Heart right ventricle (tissue), 16 donors: ENCODE measurements around the gene SPTBN1. TPM values are rescaled to one million over a fixed set of nuclear protein-coding genes. Genes with fewer than 3 reads are reported as not detected.

Experiments
- ATAC-seq, 8 donors: fragments of 200-7000 bp; cut with Tn5 transposase; one replicate each; pipeline ENCODE4 v1.9.1; 2020; ENCODE audit warnings: mild to moderate bottlenecking in 8 of 8, moderate library complexity in 8 of 8, moderate number of reproducible peaks in 1 of 8
- DNase-seq, 2 donors: peaks; one replicate each; pipeline ENCODE4 v3.0.0-alpha.2; 2020
- H3K27ac ChIP-seq, 10 donors: fragments of 200-600 bp; sonication (generic) in 2 of 10; one replicate each; pipeline versions ENCODE4 v1.5.0 to v1.8.0; 2020 to 2022; ENCODE audit warnings: mild to moderate bottlenecking in 3 of 10
- H3K27me3 ChIP-seq, 7 donors: fragments of 200-600 bp; one replicate each; pipeline ENCODE4 v1.8.0; 2021 to 2022; ENCODE audit warnings: mild to moderate bottlenecking in 2 of 7
- H3K36me3 ChIP-seq, 9 donors: fragments of 200-600 bp; sonication (generic) in 1 of 9; one replicate each; pipeline versions ENCODE4 v1.5.0 to v1.8.0; 2020 to 2022; ENCODE audit warnings: mild to moderate bottlenecking in 2 of 9
- H3K4me1 ChIP-seq, 9 donors: fragments of 200-600 bp; sonication (generic) in 1 of 9; one replicate each; pipeline versions ENCODE4 v1.5.0 to v1.8.0; 2020 to 2022; ENCODE audit warnings: mild to moderate bottlenecking in 4 of 9
- H3K4me3 ChIP-seq, 10 donors: fragments of 200-600 bp; sonication (generic) in 2 of 10; one replicate each; pipeline versions ENCODE4 v1.5.0 to v1.8.0; 2020 to 2022; ENCODE audit warnings: mild to moderate bottlenecking in 7 of 10, moderate library complexity in 2 of 10
- H3K9me3 ChIP-seq, 11 donors: fragments of 200-600 bp in 10 of 11; sonication (generic) in 2 of 11; one replicate each; pipeline versions ENCODE4 v1.5.0 to v1.8.0; 2013 to 2022; ENCODE audit warnings: mild to moderate bottlenecking in 2 of 11, control low read depth in 1 of 11, moderate library complexity in 1 of 11
- WGBS, 2 donors: extraction: QIAGEN DNeasy Blood & Tissue Kit; methylation state at CpG; one replicate each; pipeline ENCODE4 v1.1.7; 2013; ENCODE audit warnings: inconsistent platforms in 1 of 2; 5-methylcytosine and 5-hydroxymethylcytosine counted together
- intact Hi-C, 10 donors: fragments of 100-400 bp; cut with DNase I; formaldehyde crosslinking; loops; one replicate each; pipeline versions ENCODE4 v1.11.1 to v1.14.2; 2022
- polyA plus RNA-seq, 2 donors: library from polyadenylated mRNA; stranded (reverse); fragments of 200-250 nt; gene quantifications; one replicate each; pipeline ENCODE4 v1.2.3, GENCODE V29; 2013
- total RNA-seq, 10 donors: library from RNA; stranded (reverse); fragmentation: NEBNext Ultra II Directional in 3 of 10; extraction: Animal tissue kit (Norgen Biotek cat#: 25700) in 3 of 10; gene quantifications; one replicate each; pipeline versions ENCODE4 v1.2.1 to v1.2.4, GENCODE V29; 2021 to 2023
- TF ChIP-seq, protein P1 (sequence below), 9 donors: fragments of 200-600 bp; sonication (generic) in 2 of 9; IDR thresholded peaks; one replicate each; pipeline versions ENCODE4 v1.5.0 to v1.8.0; 2021 to 2022; ENCODE audit warnings: antibody characterized with exemption in 9 of 9, mild to moderate bottlenecking in 5 of 9, moderate library complexity in 1 of 9
- donor health status: Arrhythmogenic right ventricular cardiomyopathy.
- donor health status: ischemic (EF 13 %, LVEDD 7.1; RV severe dilation, severe dysfunction).
- donor health status: healthy with polysubstance abuse.
- donor health status: DM: no; HTN: yes; CAD: no.
- donor health status: DM: no; HTN: no; CAD: no.
- donor health status: ischemic (EF 25% LVEDD 6.9; RV normal size, moderate dysfunction).
- donor health status: ischemic (EF 25% LVEDD 5.7; RV mildly dilated, moderate dysfunction).
- donor health status: healthy.
- donor health status: DM: yes; HTN: yes; CAD: no.
- donor health status: Ischemic cardiomyopathy.
- donor health status: ischemic (EF 35%, LVEDD 5.7; RV mildly dilated, moderate dysfunction).
- donor health status: nonischemic (EF 11% LVEDD 7.7; RV severe dilation, severe dysfunction).
- donor health status: DM: yes; HTN: yes; CAD: no.
- donor health status: PGD.
- donor health status: ischemic (EF 29% LVEDD 5.4; RV normal size, mild dysfunction).
- donor health status: nonischemic (EF 23%, LVEDD 6.1; RV moderate dilation, normal function).

SPTBN1 gene
- total and polyA plus RNA-seq, 12 donors: 91.1 to 643 (median 494) TPM

DNA sequence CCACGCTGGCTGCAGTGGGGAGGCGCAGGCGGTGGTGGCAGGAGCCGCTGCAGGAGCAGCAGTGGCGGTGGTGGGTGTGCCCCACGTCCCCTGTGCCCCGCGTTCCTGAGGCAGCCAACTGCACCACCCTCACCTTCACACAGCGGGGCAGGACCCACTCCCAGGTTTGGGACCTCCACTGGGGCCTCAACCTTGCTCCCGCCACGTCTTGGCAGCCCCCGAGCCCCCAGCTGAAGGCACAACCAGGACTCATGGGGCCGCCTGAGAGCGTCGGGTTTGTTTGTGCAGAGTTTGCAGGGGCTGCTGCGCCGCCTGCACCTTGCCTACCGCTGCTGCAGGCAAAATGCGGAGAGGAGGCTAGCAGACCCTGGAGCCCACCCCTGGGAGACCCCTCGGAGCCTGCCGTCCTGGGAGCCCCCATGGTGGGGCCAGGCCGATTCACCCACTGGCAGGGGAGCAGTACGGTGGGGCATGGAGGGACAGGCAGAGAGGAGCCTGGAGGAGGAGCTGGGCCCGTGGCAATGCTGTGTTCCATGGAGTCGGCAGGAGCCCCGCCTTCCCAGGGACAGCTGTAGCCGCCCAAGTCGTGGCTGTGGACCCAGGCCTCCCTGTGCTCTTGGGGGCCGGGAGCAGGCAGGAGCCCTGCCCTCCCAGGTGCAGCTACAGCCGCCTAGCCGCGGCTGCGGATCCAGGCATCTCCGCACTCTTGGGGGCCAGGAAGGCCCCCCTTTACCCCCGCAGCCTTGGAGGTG is 252.6 kb downstream of the SPTBN1 start:
- Histone ChIP-seq H3K4me3 (peak overlapping the region; percentile 16 to 58 (median 56)), H3K36me3 (no peaks in the 10 kb centered on the region), H3K9me3 (no peaks in the 10 kb centered on the region), H3K27me3 (peaks cover 0 to 25% (median 0%) of the 10 kb centered on the region in 7 donors), H3K4me1 (peaks cover 0 to 15% (median 7%) of the 10 kb centered on the region in 9 donors), H3K27ac (peak overlapping the region in 4 of 10 donors; percentile 8 to 27 (median 24))
- 18 to 26% methylated on average over 29 to 35 of the region's 35 CpGs for WGBS, 2 donors
- intact Hi-C loops: loop anchor here in 8 of 10 donors (5.0 to 10.0 kb wide), 9 partner anchors 184 to 604 kb away; partner anchors contain the start of gene ACYP2 (in 1 of the 8)
- DNase-seq (peak; percentile 22 to 51), ATAC-seq (peak; percentile 68 to 90 (median 78))
- TF ChIP-seq, protein P1, sequence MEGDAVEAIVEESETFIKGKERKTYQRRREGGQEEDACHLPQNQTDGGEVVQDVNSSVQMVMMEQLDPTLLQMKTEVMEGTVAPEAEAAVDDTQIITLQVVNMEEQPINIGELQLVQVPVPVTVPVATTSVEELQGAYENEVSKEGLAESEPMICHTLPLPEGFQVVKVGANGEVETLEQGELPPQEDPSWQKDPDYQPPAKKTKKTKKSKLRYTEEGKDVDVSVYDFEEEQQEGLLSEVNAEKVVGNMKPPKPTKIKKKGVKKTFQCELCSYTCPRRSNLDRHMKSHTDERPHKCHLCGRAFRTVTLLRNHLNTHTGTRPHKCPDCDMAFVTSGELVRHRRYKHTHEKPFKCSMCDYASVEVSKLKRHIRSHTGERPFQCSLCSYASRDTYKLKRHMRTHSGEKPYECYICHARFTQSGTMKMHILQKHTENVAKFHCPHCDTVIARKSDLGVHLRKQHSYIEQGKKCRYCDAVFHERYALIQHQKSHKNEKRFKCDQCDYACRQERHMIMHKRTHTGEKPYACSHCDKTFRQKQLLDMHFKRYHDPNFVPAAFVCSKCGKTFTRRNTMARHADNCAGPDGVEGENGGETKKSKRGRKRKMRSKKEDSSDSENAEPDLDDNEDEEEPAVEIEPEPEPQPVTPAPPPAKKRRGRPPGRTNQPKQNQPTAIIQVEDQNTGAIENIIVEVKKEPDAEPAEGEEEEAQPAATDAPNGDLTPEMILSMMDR (IDR thresholded peaks at IDR 0.05): peak in 4 of 9 donors; percentile 6 to 17 (median 8)

DNA sequence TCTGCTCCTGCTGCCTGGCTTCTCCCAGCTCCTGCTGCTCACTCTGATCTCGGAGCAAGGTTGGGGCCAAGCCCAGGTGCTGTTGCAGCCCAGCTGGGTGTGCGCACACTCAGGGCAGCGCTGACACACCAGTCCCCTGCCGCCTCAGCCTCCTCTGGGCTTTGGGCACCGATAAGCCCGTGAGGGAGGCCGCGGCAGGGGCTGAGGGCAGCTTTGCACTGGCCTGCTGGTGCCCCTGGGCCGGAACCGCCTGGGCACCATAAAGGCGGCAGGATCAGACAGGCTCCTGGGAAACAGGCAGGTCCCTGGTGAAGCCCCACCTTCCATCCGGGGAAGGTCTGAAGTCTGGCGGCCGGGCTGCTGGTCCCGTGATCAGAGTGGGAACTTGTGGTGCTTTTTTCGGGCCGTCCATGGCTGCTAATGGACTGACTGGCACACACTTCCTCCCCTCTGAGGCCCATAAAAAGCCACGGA is 253.2 kb downstream of the SPTBN1 start:
- intact Hi-C loops: loop anchor here in 8 of 10 donors (5.0 to 10.0 kb wide), 9 partner anchors 185 to 605 kb away; partner anchors contain the start of gene ACYP2 (in 1 of the 8)
- H3K36me3 ChIP-seq: no peaks in the 10 kb centered on the region
- peak overlapping the region; percentile 16 to 58 (median 56) for H3K4me3 ChIP-seq
- H3K27me3 ChIP-seq: peaks cover 0 to 25% (median 0%) of the 10 kb centered on the region in 7 donors
- peak; percentile 31 to 84 (median 63) for ATAC-seq
- peaks cover 0 to 15% (median 7%) of the 10 kb centered on the region in 9 donors for H3K4me1 ChIP-seq
- H3K9me3 ChIP-seq: no peaks in the 10 kb centered on the region
- WGBS, 2 donors: 26 to 30% methylated on average over 18 of the region's 18 CpGs
- peak overlapping the region in 5 of 10 donors; percentile 8 to 27 (median 23) for H3K27ac ChIP-seq
- DNase-seq: peak; percentile 20 to 22
- TF ChIP-seq, protein P1 (IDR thresholded peaks at IDR 0.05): no peak

DNA sequence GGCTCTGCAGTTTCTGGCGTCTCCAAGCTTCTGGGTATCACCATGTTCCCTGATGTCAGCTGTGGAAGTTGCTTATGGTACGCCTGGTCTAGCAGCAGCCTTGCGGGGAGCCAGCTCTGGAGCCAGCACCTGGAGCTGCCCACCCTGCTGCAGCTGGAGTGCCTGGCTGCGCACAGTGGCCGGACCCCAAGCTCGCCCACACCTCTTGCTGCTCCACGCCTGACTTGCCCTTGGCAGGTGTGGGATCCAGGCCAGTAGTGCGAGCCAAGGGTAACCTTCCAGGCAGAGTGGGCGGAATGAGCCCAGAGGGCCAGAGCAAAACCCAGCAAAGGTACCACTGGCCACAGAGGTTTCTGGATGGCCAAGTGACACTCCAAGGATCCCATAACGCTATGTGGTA is 254.1 kb downstream of the SPTBN1 start:
- DNase-seq: no peak
- 87 to 93% methylated on average over 10 of the region's 10 CpGs for WGBS, 2 donors
- Histone ChIP-seq H3K27me3 (peaks cover 0 to 25% (median 0%) of the 10 kb centered on the region in 7 donors), H3K4me3 (no peak overlapping the region), H3K9me3 (no peaks in the 10 kb centered on the region), H3K36me3 (no peaks in the 10 kb centered on the region), H3K4me1 (peaks cover 0 to 15% (median 7%) of the 10 kb centered on the region in 9 donors), H3K27ac (no peak overlapping the region)
- TF ChIP-seq, protein P1 (IDR thresholded peaks at IDR 0.05): no peak
- intact Hi-C loops: no loop called here
- ATAC-seq: peak in 1 of 8 donors; percentile 10

DNA sequence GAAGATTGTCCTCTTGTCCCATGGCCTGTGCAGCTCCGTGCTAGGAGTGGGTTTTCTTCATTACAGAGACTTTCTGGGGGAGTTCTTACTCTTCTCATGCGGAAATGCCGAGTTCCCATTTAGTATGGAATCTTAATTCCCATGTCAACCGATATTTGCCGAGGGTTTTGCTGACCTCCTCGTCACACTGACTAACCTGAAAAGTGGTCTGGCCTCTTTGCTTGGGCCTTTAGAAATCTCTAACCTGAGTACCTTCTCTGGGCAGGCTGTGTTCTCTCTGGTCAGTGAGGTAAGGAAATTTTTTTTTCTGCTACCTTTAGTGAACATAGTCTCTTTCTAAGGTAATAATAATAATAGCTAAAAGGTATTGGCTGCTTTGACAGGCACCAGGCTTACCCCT is 256.4 kb downstream of the SPTBN1 start:
- Histone ChIP-seq H3K27me3 (peaks cover 0 to 29% (median 0%) of the 10 kb centered on the region in 7 donors), H3K4me3 (no peak overlapping the region), H3K27ac (no peak overlapping the region), H3K9me3 (no peaks in the 10 kb centered on the region), H3K36me3 (no peaks in the 10 kb centered on the region), H3K4me1 (peaks cover 0 to 15% (median 7%) of the 10 kb centered on the region in 9 donors)
- no peak for DNase-seq
- intact Hi-C loops: no loop called here
- ATAC-seq: no peak
- 94 to 95% methylated on average over 6 of the region's 6 CpGs for WGBS, 2 donors
- TF ChIP-seq, protein P1 (IDR thresholded peaks at IDR 0.05): no peak
